ENCODE data around the gene PTPN4.

GRCh38 chr2:119937680-119938079 lies 178.0 kb downstream of the PTPN4 start:
- TF ChIP-seq CTCF (conservative IDR thresholded peaks at IDR 0.05; ENCODE audit: low read length) (no peak), EZH2phosphoT487 (IDR thresholded peaks at IDR 0.05; ENCODE audit: borderline replicate concordance, low read depth, low read length) (no peak)

Data from OCI-LY7 (cell line).